Measurements from ENCODE around the gene SENP6.
"Not testable (repeated sequence)": the region's sequence is repeated elsewhere in the genome, so short reads cannot be mapped to it uniquely, and the experiment has no call there.

The SENP6 gene

GRCh38 chr6:75608304-75608703 lies 6.6 kb downstream of the SENP6 start:
- DNase-seq, result no peak

- DNase-seq, result no peak
Observed at GRCh38 chr6:75608956-75609533, 7.4 kb downstream of the SENP6 start.

- no peak for DNase-seq
Observed at GRCh38 chr6:75609639-75610590, 8.2 kb downstream of the SENP6 start.

- no peak for DNase-seq
Observed at GRCh38 chr6:75611011-75611701, 9.5 kb downstream of the SENP6 start.

- DNase-seq, result no peak
Observed at GRCh38 chr6:75611702-75612375, 10.2 kb downstream of the SENP6 start.

- no peak for DNase-seq
Observed at GRCh38 chr6:75612434-75612833, 10.8 kb downstream of the SENP6 start.

GRCh38 chr6:75613056-75613501 lies 11.4 kb downstream of the SENP6 start:
- DNase-seq, result no peak

GRCh38 chr6:75618437-75618836 lies 16.8 kb downstream of the SENP6 start:
- no peak for DNase-seq

- DNase-seq, result no peak
Observed at GRCh38 chr6:75619230-75619899, 17.7 kb downstream of the SENP6 start.

GRCh38 chr6:75620381-75621304 lies 19.0 kb downstream of the SENP6 start:
- DNase-seq, result no peak

GRCh38 chr6:75621846-75622245 lies 20.2 kb downstream of the SENP6 start:
- DNase-seq, result no peak

- DNase-seq, result no peak
Observed at GRCh38 chr6:75623491-75623890, 21.8 kb downstream of the SENP6 start.

- no peak for DNase-seq
Observed at GRCh38 chr6:75624335-75624734, 22.7 kb downstream of the SENP6 start.

GRCh38 chr6:75624988-75625387 lies 23.3 kb downstream of the SENP6 start:
- no peak for DNase-seq

GRCh38 chr6:75626561-75626960 lies 24.9 kb downstream of the SENP6 start:
- no peak for DNase-seq

- not testable (repeated sequence) for DNase-seq
Observed at GRCh38 chr6:75627708-75628107, 26.0 kb downstream of the SENP6 start.

- no peak for DNase-seq
Observed at GRCh38 chr6:75631859-75632635, 30.4 kb downstream of the SENP6 start.

- no peak for DNase-seq
Observed at GRCh38 chr6:75633045-75633444, 31.4 kb downstream of the SENP6 start.

GRCh38 chr6:75642311-75642710 lies 40.6 kb downstream of the SENP6 start:
- no peak for DNase-seq

Measured in nucleus accumbens (tissue), 56 donors.